HL-60 (cell line): ENCODE data around the gene ARID4A.
"Not testable (repeated sequence)": the region's sequence is repeated elsewhere in the genome, so short reads cannot be mapped to it uniquely, and the experiment has no call there.

ENCODE experiments used
- DNase-seq, 2 experiments: peaks; one replicate each; pipeline ENCODE4 v3.0.0-alpha.2; 2010 to 2020; ENCODE audit warnings: low read depth in 1 of 2, low spot score in 1 of 2
- H3K27ac ChIP-seq: fragments of 250-450 bp; sonication (Bioruptor Pico); replicated peaks from 2 replicates; pipeline ENCODE4 v1.5.1; 2020; ENCODE audit warnings: mild to moderate bottlenecking, moderate library complexity
- H3K27me3 ChIP-seq: fragments of 250-450 bp; sonication (Bioruptor Pico); 2 replicates; pipeline ENCODE4 v1.5.1; 2021; ENCODE audit warnings: mild to moderate bottlenecking, moderate library complexity; ENCODE audit not compliant: insufficient read depth, poor library complexity, severe bottlenecking
- H3K4me3 ChIP-seq: replicated peaks from 2 replicates; pipeline ENCODE4 v1.5.1; 2011; ENCODE audit warnings: mild to moderate bottlenecking, control low read depth, low read length; ENCODE audit not compliant: insufficient read depth
- GABPA ChIP-seq: IDR thresholded peaks from 2 replicates; pipeline ENCODE4 v1.6.1; 2012; ENCODE audit warnings: low read depth
- POLR2AphosphoS5 ChIP-seq: IDR thresholded peaks from 2 replicates; pipeline ENCODE4 v1.6.1; 2012; ENCODE audit warnings: low read depth
- SPI1 ChIP-seq: IDR thresholded peaks from 2 replicates; pipeline ENCODE4 v1.6.1; 2012; ENCODE audit warnings: low read depth, mild to moderate bottlenecking, borderline replicate concordance
- TF ChIP-seq, protein P1 (sequence below): IDR thresholded peaks from 2 replicates; pipeline ENCODE4 v1.6.1; 2012; ENCODE audit warnings: low read depth; ENCODE audit not compliant: insufficient replicate concordance
- TF ChIP-seq, protein P2 (sequence below): IDR thresholded peaks from one replicate; pipeline ENCODE4 v1.5.1; 2011; ENCODE audit warnings: low read length, control low read depth, inconsistent platforms; ENCODE audit not compliant: insufficient read depth

Gene ARID4A

DNA sequence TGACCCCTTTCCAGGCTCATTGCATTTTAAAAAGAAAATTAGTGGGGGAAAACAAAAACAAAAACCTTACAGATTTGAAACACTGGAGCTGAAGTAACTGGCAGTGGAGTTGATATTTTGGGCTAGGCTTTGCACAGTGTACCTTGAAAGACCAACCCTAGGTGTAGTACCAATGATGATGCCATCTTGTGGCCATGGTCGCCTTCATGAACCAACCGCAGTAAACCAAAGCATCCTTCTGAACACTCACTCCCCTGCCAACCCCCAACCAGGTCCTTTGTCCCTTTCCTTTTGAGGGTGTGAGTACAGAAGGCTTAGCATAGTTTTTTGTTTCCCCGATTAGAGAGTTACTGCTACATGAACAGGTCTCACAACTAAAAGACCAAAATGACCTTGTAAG lies 103.2 kb downstream of the ARID4A start:
- Histone ChIP-seq H3K27ac (no peak overlapping the region), H3K4me3 (no peak overlapping the region), H3K27me3 (no peaks in the 10 kb centered on the region)
- TF ChIP-seq SPI1 (no peak), POLR2AphosphoS5 (no peak), GABPA (no peak)
- TF ChIP-seq, protein P1, sequence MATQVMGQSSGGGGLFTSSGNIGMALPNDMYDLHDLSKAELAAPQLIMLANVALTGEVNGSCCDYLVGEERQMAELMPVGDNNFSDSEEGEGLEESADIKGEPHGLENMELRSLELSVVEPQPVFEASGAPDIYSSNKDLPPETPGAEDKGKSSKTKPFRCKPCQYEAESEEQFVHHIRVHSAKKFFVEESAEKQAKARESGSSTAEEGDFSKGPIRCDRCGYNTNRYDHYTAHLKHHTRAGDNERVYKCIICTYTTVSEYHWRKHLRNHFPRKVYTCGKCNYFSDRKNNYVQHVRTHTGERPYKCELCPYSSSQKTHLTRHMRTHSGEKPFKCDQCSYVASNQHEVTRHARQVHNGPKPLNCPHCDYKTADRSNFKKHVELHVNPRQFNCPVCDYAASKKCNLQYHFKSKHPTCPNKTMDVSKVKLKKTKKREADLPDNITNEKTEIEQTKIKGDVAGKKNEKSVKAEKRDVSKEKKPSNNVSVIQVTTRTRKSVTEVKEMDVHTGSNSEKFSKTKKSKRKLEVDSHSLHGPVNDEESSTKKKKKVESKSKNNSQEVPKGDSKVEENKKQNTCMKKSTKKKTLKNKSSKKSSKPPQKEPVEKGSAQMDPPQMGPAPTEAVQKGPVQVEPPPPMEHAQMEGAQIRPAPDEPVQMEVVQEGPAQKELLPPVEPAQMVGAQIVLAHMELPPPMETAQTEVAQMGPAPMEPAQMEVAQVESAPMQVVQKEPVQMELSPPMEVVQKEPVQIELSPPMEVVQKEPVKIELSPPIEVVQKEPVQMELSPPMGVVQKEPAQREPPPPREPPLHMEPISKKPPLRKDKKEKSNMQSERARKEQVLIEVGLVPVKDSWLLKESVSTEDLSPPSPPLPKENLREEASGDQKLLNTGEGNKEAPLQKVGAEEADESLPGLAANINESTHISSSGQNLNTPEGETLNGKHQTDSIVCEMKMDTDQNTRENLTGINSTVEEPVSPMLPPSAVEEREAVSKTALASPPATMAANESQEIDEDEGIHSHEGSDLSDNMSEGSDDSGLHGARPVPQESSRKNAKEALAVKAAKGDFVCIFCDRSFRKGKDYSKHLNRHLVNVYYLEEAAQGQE: no peak
- DNase-seq: no peak

DNA sequence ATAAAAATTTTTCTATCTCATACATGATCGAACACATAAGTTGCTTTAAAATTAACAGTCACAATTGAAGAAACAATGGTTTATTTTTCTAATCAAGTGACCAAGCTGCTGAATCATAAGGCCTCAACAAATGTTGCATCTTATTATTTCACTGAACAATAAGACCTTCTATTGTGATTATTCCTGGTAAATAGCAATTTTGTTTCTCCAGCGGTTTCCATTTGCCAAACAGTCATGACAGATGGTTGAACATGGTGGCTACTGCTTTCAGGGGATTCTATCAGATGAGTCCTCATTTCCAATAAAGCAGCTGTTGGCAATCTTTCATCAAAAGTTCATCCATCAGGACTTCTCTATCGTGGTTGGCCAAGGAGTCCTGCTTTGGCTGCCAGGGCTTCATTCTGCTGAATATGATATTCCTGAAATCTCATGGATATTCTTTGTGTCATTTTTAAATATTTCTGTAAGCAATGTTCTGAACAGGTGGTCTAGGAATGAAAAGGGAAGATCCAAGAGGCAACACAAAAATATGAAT lies 110.4 kb downstream of the ARID4A start:
- no peak overlapping the region for H3K27ac ChIP-seq
- H3K27me3 ChIP-seq: no peaks in the 10 kb centered on the region
- DNase-seq: no peak
- no peak overlapping the region for H3K4me3 ChIP-seq
- no peak for TF ChIP-seq GABPA

DNA sequence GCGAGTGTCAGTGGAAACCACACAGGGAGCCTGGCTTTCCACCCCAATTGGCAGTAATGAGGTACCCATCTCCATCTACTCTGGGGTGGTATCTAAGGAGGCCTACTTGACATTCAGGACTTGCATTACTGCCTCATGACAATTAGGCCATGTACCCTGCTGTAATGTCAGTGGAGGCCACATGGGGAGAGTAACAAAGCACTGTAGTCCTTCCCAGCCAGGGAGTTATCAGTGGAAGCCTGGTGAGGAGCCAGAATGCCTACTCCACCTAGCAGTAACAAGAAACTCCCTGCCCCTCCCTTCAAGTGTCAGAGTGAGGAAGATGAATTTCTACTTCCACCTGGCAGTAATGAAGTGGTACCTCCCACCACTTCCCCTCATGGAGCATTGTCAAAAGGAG lies 116.5 kb downstream of the ARID4A start:
- H3K4me3 ChIP-seq: no peak overlapping the region
- H3K27ac ChIP-seq: no peak overlapping the region
- DNase-seq: no peak
- TF ChIP-seq POLR2AphosphoS5 (no peak), GABPA (no peak), SPI1 (no peak)
- TF ChIP-seq, protein P1: no peak
- TF ChIP-seq, protein P2, sequence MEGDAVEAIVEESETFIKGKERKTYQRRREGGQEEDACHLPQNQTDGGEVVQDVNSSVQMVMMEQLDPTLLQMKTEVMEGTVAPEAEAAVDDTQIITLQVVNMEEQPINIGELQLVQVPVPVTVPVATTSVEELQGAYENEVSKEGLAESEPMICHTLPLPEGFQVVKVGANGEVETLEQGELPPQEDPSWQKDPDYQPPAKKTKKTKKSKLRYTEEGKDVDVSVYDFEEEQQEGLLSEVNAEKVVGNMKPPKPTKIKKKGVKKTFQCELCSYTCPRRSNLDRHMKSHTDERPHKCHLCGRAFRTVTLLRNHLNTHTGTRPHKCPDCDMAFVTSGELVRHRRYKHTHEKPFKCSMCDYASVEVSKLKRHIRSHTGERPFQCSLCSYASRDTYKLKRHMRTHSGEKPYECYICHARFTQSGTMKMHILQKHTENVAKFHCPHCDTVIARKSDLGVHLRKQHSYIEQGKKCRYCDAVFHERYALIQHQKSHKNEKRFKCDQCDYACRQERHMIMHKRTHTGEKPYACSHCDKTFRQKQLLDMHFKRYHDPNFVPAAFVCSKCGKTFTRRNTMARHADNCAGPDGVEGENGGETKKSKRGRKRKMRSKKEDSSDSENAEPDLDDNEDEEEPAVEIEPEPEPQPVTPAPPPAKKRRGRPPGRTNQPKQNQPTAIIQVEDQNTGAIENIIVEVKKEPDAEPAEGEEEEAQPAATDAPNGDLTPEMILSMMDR: no peak
- no peaks in the 10 kb centered on the region for H3K27me3 ChIP-seq

DNA sequence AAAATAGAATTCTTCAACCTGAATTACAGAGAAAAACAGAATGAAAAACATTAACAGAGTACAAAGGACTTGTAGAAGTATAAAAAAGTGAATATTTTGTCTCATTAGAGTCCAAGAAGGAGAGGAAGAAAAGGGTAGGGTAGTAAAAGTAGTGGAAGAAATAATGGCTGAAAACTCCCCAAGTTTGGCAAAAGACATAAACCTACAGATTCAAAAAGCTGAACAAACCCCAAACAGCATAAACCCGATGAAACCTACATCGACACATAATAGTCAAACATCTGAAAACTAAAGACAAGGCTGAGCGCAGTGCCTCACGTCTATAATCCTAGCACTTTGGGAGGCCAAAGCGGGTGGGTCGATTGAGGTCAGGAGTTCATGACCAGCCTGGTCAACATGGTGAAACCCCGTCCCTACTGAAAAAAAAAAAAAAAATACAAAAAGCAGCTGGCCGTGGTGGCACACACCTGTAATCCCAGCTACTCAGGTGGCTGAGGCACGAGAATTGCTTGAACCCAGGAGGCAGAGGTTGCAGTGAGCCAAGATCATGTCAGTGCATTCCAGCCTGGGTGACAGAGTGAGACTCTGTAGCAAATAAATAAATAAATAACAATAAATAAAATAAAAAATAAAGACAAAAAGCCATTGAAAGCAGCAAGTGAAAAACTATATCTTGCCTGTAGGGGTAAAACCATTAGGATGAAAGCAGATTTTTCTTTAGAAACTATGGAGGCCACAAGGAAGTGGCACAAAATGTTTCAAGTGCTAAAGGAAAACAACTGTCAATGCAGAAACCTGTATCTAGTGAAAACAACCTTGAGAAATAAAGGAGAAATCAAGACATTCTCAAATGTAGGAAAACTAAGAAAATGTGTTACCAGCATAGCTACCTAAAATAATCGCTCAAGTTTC lies 117.5 kb downstream of the ARID4A start:
- TF ChIP-seq POLR2AphosphoS5 (no peak), GABPA (no peak), SPI1 (no peak)
- H3K27ac ChIP-seq: no peak overlapping the region
- no peak for DNase-seq
- no peaks in the 10 kb centered on the region for H3K27me3 ChIP-seq
- H3K4me3 ChIP-seq: no peak overlapping the region

DNA sequence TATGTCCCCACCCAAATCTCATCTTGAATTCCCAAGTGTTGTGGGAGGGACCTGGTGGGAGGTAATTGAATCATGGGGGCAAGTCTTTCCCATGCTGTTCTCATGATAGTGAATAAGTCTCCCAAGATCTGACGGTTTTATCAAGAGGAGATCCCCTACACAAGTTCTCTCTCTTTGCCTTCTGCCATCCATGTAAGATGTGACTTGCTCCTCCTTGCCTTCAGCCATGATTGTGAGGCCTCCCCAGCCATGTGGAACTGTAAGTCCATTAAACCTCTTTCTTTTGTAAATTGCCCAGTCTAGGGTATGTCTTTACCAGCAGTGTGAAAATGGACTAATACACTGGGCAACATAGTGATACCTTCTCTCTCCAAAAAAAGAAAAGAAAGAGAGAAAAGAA lies 118.6 kb downstream of the ARID4A start:
- DNase-seq, H3K27me3 ChIP-seq, H3K4me3 ChIP-seq, H3K27ac ChIP-seq: not testable (repeated sequence)
